ENCODE data around the gene FUT2.

GRCh38 chr19:48674216-48674809 is 21.5 kb upstream of the FUT2 start:
- TF ChIP-seq CTCF (conservative IDR thresholded peaks at IDR 0.05 in 1 of 2, IDR thresholded peaks at IDR 0.05 in 1 of 2; ENCODE audit: low read depth in 1 of 2, low read length in 2 of 2): no peak
- TF ChIP-seq EZH2 (IDR thresholded peaks at IDR 0.05; ENCODE audit: low read length, missing control alignments): no peak
